GM18499 (cell line): ENCODE measurements around the gene ASAH2B.

ENCODE experiments used
- ATAC-seq: cut with Tn5 transposase; IDR thresholded peaks from one replicate; pipeline ENCODE4 v1.9.1; 2021; ENCODE audit warnings: moderate number of reproducible peaks; ENCODE audit not compliant: insufficient read depth, unreplicated experiment

Gene ASAH2B

DNA sequence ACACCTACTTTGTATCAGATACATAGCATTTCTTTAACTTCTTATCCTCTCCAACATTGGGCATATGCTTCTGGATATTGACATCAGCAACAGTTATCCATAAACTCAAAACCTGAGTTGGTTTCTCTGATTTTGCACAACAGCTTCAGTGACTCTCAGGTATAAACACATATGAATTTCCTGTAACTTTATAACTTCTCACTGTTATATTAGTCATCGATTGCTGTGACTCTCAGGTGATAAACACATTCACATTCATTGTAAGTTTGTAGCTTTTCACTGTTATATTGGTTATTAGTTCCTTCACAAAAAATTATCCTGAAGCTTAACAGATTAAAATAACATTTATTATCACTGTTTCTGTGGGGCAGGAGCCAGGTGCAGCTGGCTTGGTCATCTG, 57.0 kb downstream of the ASAH2B start:
- ATAC-seq, result no peak

DNA sequence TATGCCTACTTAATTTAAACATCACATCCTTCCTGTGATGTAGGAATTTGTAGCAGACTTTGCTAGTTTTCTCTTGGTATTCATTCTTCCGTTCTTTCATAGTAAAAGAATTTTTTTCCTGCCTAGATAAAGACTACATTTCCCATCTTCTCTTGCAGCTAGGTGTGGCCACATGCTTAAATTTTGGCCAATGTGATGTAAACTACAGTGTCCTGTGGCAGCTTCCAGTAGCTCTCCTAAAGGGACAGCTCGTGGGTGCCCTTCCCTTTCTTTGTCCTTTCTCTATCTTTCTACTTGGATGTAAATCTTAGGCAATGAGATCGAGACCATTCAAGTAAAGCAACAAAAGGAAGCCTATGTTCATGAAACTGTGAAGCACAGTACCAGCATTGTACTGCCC, 58.6 kb downstream of the ASAH2B start:
- ATAC-seq, result no peak

DNA sequence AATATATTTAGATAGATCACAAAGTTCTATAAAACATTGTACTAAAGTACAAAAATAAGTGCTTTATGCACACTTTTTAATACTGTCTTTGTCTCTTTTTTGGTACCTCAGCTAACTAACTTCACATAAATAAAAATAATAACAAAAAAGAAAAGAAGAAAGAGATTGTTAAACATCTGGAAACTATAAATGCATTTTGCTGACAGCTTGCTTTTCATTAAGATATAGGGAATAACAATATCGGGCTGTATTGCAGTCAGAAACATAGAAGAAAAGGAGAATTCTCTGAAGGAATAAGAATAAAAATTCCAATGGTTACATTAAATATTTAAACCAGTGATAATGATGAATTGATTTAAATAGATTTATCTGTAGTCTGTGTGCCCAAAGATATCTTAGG, 59.9 kb downstream of the ASAH2B start:
- no peak for ATAC-seq

GRCh38 chr10:50805981-50806622, 66.4 kb downstream of the ASAH2B start:
- ATAC-seq, result no peak

- no peak for ATAC-seq
These were observed 68.4 kb downstream of the ASAH2B start for GRCh38 chr10:50807851-50808776.
